Measurements from ENCODE around the gene MYOZ2.

MYOZ2 gene

GRCh38 chr4:119237201-119237600 is 101.6 kb downstream of the MYOZ2 start:
- no peak for DNase-seq (ENCODE audit: extremely low read depth in 1 of 2, low read depth in 1 of 2)
